Kidney tubule cell (primary cell): Measurements from ENCODE around the gene MRPS17.
A peak's percentile ranks its signal among the peaks of the same experiment; 100 is the strongest.

Experiments
- DNase-seq: peaks from one replicate; pipeline ENCODE4 v3.0.0-alpha.2; 2018; ENCODE audit warnings: low spot score

MRPS17 gene

GRCh38 chr7:55951637-55952351 is at the start of gene MRPS17:
MRPS17 (plus strand) TSS chr7:55951877; CDS start chr7:55953196, 1,319 bp downstream.
- DNase-seq, result peak; percentile 91

- DNase-seq, result no peak
Observed at GRCh38 chr7:55903985-55904759, 47.5 kb upstream of the MRPS17 start.

- DNase-seq, result no peak
Observed at GRCh38 chr7:55912748-55913158, 38.9 kb upstream of the MRPS17 start.

- no peak for DNase-seq
Observed at GRCh38 chr7:55917771-55918170, 33.9 kb upstream of the MRPS17 start.

GRCh38 chr7:55928006-55928767 is 23.5 kb upstream of the MRPS17 start:
- no peak for DNase-seq

- no peak for DNase-seq
Observed at GRCh38 chr7:55931421-55932151, 20.1 kb upstream of the MRPS17 start.

GRCh38 chr7:55939514-55940123 is 12.1 kb upstream of the MRPS17 start:
- DNase-seq, result no peak

- DNase-seq, result no peak
Observed at GRCh38 chr7:55946545-55946944, 5.1 kb upstream of the MRPS17 start.

GRCh38 chr7:55952352-55952671 is 635 bp downstream of the MRPS17 start:
- DNase-seq, result peak; percentile 24

- no peak for DNase-seq
Observed at GRCh38 chr7:55953707-55954475, 2.2 kb downstream of the MRPS17 start.

- no peak for DNase-seq
Observed at GRCh38 chr7:55957190-55957589, 5.5 kb downstream of the MRPS17 start.

GRCh38 chr7:55962014-55962413 is 10.3 kb downstream of the MRPS17 start:
- DNase-seq, result no peak

GRCh38 chr7:55963584-55964168 is 12.0 kb downstream of the MRPS17 start:
- DNase-seq, result no peak

- DNase-seq, result peak; percentile 81
Observed at GRCh38 chr7:55964261-55965099, 12.8 kb downstream of the MRPS17 start, which contains the start of gene NIPSNAP2. NIPSNAP2 (plus strand) TSS chr7:55964585; CDS start chr7:55964610, 25 bp downstream.

GRCh38 chr7:55965100-55965470 is 13.4 kb downstream of the MRPS17 start:
- no peak for DNase-seq

- DNase-seq, result peak; percentile 30
Observed at GRCh38 chr7:55965805-55966421, 14.2 kb downstream of the MRPS17 start.

GRCh38 chr7:55966851-55967250 is 15.2 kb downstream of the MRPS17 start:
- no peak for DNase-seq

- no peak for DNase-seq
Observed at GRCh38 chr7:55969391-55969790, 17.7 kb downstream of the MRPS17 start.

GRCh38 chr7:55970561-55970960 is 18.9 kb downstream of the MRPS17 start:
- DNase-seq, result no peak
